Measurements from ENCODE around the gene ZHX3.

GRCh38 chr20:41364967-41365765 lies 47.6 kb upstream of the ZHX3 start:
- TF ChIP-seq EZH2 (IDR thresholded peaks at IDR 0.05; ENCODE audit: low read depth) (no peak), CTCF (conservative IDR thresholded peaks at IDR 0.05) (no peak)

All from PC-9 (cell line).